ENCODE measurements around the gene GPAT2.
"Not testable (repeated sequence)": the region's sequence is repeated elsewhere in the genome, so short reads cannot be mapped to it uniquely, and the experiment has no call there.

The GPAT2 gene

GRCh38 chr2:96033997-96034396 lies 719 bp downstream of the GPAT2 start:
- H3K4me1 ChIP-seq (ENCODE audit: control insufficient read depth, insufficient read depth, low read length); H3K36me3 ChIP-seq (ENCODE audit: control insufficient read depth, insufficient read depth, low read length); H3K9ac ChIP-seq (ENCODE audit: low read depth, low read length); H3K27me3 ChIP-seq (ENCODE audit: control insufficient read depth, insufficient read depth, low read length); H3K9me3 ChIP-seq (ENCODE audit: control insufficient read depth, insufficient read depth, low read length); H3K4me3 ChIP-seq (ENCODE audit: low read depth, low read length): not testable (repeated sequence)

GRCh38 chr2:96027725-96028325 lies 6.9 kb downstream of the GPAT2 start:
- H3K4me3 ChIP-seq (ENCODE audit: low read depth, low read length); H3K27me3 ChIP-seq (ENCODE audit: control insufficient read depth, insufficient read depth, low read length); H3K4me1 ChIP-seq (ENCODE audit: control insufficient read depth, insufficient read depth, low read length); H3K36me3 ChIP-seq (ENCODE audit: control insufficient read depth, insufficient read depth, low read length); H3K9me3 ChIP-seq (ENCODE audit: control insufficient read depth, insufficient read depth, low read length); H3K9ac ChIP-seq (ENCODE audit: low read depth, low read length): not testable (repeated sequence)

- H3K4me3 ChIP-seq (ENCODE audit: low read depth, low read length); H3K9me3 ChIP-seq (ENCODE audit: control insufficient read depth, insufficient read depth, low read length); H3K27me3 ChIP-seq (ENCODE audit: control insufficient read depth, insufficient read depth, low read length); H3K36me3 ChIP-seq (ENCODE audit: control insufficient read depth, insufficient read depth, low read length); H3K4me1 ChIP-seq (ENCODE audit: control insufficient read depth, insufficient read depth, low read length); H3K9ac ChIP-seq (ENCODE audit: low read depth, low read length): not testable (repeated sequence)
Observed at GRCh38 chr2:96025755-96026154, 9.0 kb downstream of the GPAT2 start.

GRCh38 chr2:96025194-96025492 lies 9.6 kb downstream of the GPAT2 start:
- Histone ChIP-seq H3K27me3 (ENCODE audit: control insufficient read depth, insufficient read depth, low read length) (no peaks in the 10 kb centered on the region), H3K9me3 (ENCODE audit: control insufficient read depth, insufficient read depth, low read length) (no peaks in the 10 kb centered on the region), H3K4me1 (ENCODE audit: control insufficient read depth, insufficient read depth, low read length) (no peaks in the 10 kb centered on the region), H3K9ac (ENCODE audit: low read depth, low read length) (no peak overlapping the region), H3K4me3 (ENCODE audit: low read depth, low read length) (no peak overlapping the region), H3K36me3 (ENCODE audit: control insufficient read depth, insufficient read depth, low read length) (no peaks in the 10 kb centered on the region)

GRCh38 chr2:96024336-96025193 lies 10.2 kb downstream of the GPAT2 start:
- no peaks in the 10 kb centered on the region for H3K9me3 ChIP-seq (ENCODE audit: control insufficient read depth, insufficient read depth, low read length)
- H3K27me3 ChIP-seq (ENCODE audit: control insufficient read depth, insufficient read depth, low read length) = no peaks in the 10 kb centered on the region
- H3K4me1 ChIP-seq (ENCODE audit: control insufficient read depth, insufficient read depth, low read length) = no peaks in the 10 kb centered on the region
- no peak overlapping the region for H3K4me3 ChIP-seq (ENCODE audit: low read depth, low read length)
- H3K9ac ChIP-seq (ENCODE audit: low read depth, low read length) = no peak overlapping the region
- no peaks in the 10 kb centered on the region for H3K36me3 ChIP-seq (ENCODE audit: control insufficient read depth, insufficient read depth, low read length)

- H3K9ac ChIP-seq (ENCODE audit: low read depth, low read length); H3K27me3 ChIP-seq (ENCODE audit: control insufficient read depth, insufficient read depth, low read length); H3K4me1 ChIP-seq (ENCODE audit: control insufficient read depth, insufficient read depth, low read length); H3K4me3 ChIP-seq (ENCODE audit: low read depth, low read length); H3K36me3 ChIP-seq (ENCODE audit: control insufficient read depth, insufficient read depth, low read length); H3K9me3 ChIP-seq (ENCODE audit: control insufficient read depth, insufficient read depth, low read length): not testable (repeated sequence)
Observed at GRCh38 chr2:96023701-96024100, 11.0 kb downstream of the GPAT2 start.

- H3K9me3 ChIP-seq (ENCODE audit: control insufficient read depth, insufficient read depth, low read length); H3K4me1 ChIP-seq (ENCODE audit: control insufficient read depth, insufficient read depth, low read length); H3K4me3 ChIP-seq (ENCODE audit: low read depth, low read length); H3K36me3 ChIP-seq (ENCODE audit: control insufficient read depth, insufficient read depth, low read length); H3K9ac ChIP-seq (ENCODE audit: low read depth, low read length); H3K27me3 ChIP-seq (ENCODE audit: control insufficient read depth, insufficient read depth, low read length): not testable (repeated sequence)
Observed at GRCh38 chr2:96022701-96023447, 11.8 kb downstream of the GPAT2 start.

- not testable (repeated sequence) for H3K36me3 ChIP-seq (ENCODE audit: control insufficient read depth, insufficient read depth, low read length); H3K4me1 ChIP-seq (ENCODE audit: control insufficient read depth, insufficient read depth, low read length); H3K4me3 ChIP-seq (ENCODE audit: low read depth, low read length); H3K9me3 ChIP-seq (ENCODE audit: control insufficient read depth, insufficient read depth, low read length); H3K9ac ChIP-seq (ENCODE audit: low read depth, low read length); H3K27me3 ChIP-seq (ENCODE audit: control insufficient read depth, insufficient read depth, low read length)
Observed at GRCh38 chr2:96022126-96022525, 12.6 kb downstream of the GPAT2 start.

- not testable (repeated sequence) for H3K9ac ChIP-seq (ENCODE audit: low read depth, low read length); H3K9me3 ChIP-seq (ENCODE audit: control insufficient read depth, insufficient read depth, low read length); H3K4me3 ChIP-seq (ENCODE audit: low read depth, low read length); H3K4me1 ChIP-seq (ENCODE audit: control insufficient read depth, insufficient read depth, low read length); H3K36me3 ChIP-seq (ENCODE audit: control insufficient read depth, insufficient read depth, low read length); H3K27me3 ChIP-seq (ENCODE audit: control insufficient read depth, insufficient read depth, low read length)
Observed at GRCh38 chr2:96021142-96021541, 13.6 kb downstream of the GPAT2 start.

GRCh38 chr2:96019909-96020590 lies 14.7 kb downstream of the GPAT2 start:
- H3K36me3 ChIP-seq (ENCODE audit: control insufficient read depth, insufficient read depth, low read length); H3K9me3 ChIP-seq (ENCODE audit: control insufficient read depth, insufficient read depth, low read length); H3K4me1 ChIP-seq (ENCODE audit: control insufficient read depth, insufficient read depth, low read length); H3K9ac ChIP-seq (ENCODE audit: low read depth, low read length); H3K4me3 ChIP-seq (ENCODE audit: low read depth, low read length); H3K27me3 ChIP-seq (ENCODE audit: control insufficient read depth, insufficient read depth, low read length): not testable (repeated sequence)

- H3K4me1 ChIP-seq (ENCODE audit: control insufficient read depth, insufficient read depth, low read length); H3K27me3 ChIP-seq (ENCODE audit: control insufficient read depth, insufficient read depth, low read length); H3K9me3 ChIP-seq (ENCODE audit: control insufficient read depth, insufficient read depth, low read length); H3K9ac ChIP-seq (ENCODE audit: low read depth, low read length); H3K36me3 ChIP-seq (ENCODE audit: control insufficient read depth, insufficient read depth, low read length); H3K4me3 ChIP-seq (ENCODE audit: low read depth, low read length): not testable (repeated sequence)
Observed at GRCh38 chr2:96016321-96016720, 18.4 kb downstream of the GPAT2 start.
